ENCODE results near the gene PGS1. TPM values are rescaled to one million over a fixed set of nuclear protein-coding genes. Genes with fewer than 3 reads are reported as not detected.

Gene PGS1
- total RNA-seq, 2 experiments from 2014 or later: 59.6 to 61.3 TPM

- DNase-seq (ENCODE audit: low spot score): no peak
- POLR2A ChIA-PET: no interaction called here
- H3K4me2 ChIP-seq (ENCODE audit: low read length): no peak overlapping the region
- no peak overlapping the region for H3K27ac ChIP-seq (ENCODE audit: low read depth, low read length, poor library complexity, severe bottlenecking)
- CTCF ChIA-PET (ENCODE audit: unreplicated experiment): no interaction called here
- no peaks in the 10 kb centered on the region for H3K4me1 ChIP-seq (ENCODE audit: insufficient read depth, low read length, poor library complexity, severe bottlenecking)
- TF ChIP-seq CTCF (conservative IDR thresholded peaks at IDR 0.05; ENCODE audit: low read length) (no peak), EZH2phosphoT487 (IDR thresholded peaks at IDR 0.05; ENCODE audit: borderline replicate concordance, low read depth, low read length) (no peak)
- no peaks in the 10 kb centered on the region for H3K9me2 ChIP-seq (ENCODE audit: insufficient read depth, low read length)
- H3K36me3 ChIP-seq (ENCODE audit: insufficient read depth, low read length): peaks cover under 1% of the 10 kb centered on the region; the same call in 1 of the 2 replicates
- H3K4me3 ChIP-seq (ENCODE audit: low read depth, low read length, poor library complexity, severe bottlenecking): no peak overlapping the region
- intact Hi-C loops (cut with micrococcal nuclease; ENCODE audit: unreplicated experiment): no loop called here
- no peaks in the 10 kb centered on the region for H3K9me3 ChIP-seq (ENCODE audit: low read length)
- no TSS peak for BruUV-seq (replicated peaks)
- H4K20me1 ChIP-seq (ENCODE audit: insufficient read depth, low read length): no peaks in the 10 kb centered on the region
- H2AFZ ChIP-seq (ENCODE audit: low read length): no peak overlapping the region
- no peaks in the 10 kb centered on the region for H3K79me2 ChIP-seq (ENCODE audit: insufficient read depth, low read depth, low read length)
These were observed 54.0 kb downstream of the PGS1 start for GRCh38 chr17:78432226-78433012.

- CTCF ChIA-PET (ENCODE audit: unreplicated experiment): no interaction called here
- DNase-seq (ENCODE audit: low spot score): no peak
These were observed 54.7 kb downstream of the PGS1 start for GRCh38 chr17:78433013-78433727.

More at GRCh38 chr17:78433013-78433727, 54.7 kb downstream of the PGS1 start:
- BruUV-seq (replicated peaks): no TSS peak
- no peaks in the 10 kb centered on the region for H3K9me3 ChIP-seq (ENCODE audit: low read length)
- no peak for TF ChIP-seq CTCF (conservative IDR thresholded peaks at IDR 0.05; ENCODE audit: low read length)
- no peak for TF ChIP-seq EZH2phosphoT487 (IDR thresholded peaks at IDR 0.05; ENCODE audit: borderline replicate concordance, low read depth, low read length)
- H3K9me2 ChIP-seq (ENCODE audit: insufficient read depth, low read length): no peaks in the 10 kb centered on the region
- H3K79me2 ChIP-seq (ENCODE audit: insufficient read depth, low read depth, low read length): no peaks in the 10 kb centered on the region
- H4K20me1 ChIP-seq (ENCODE audit: insufficient read depth, low read length): no peaks in the 10 kb centered on the region
- POLR2A ChIA-PET: no interaction called here
- H3K4me3 ChIP-seq (ENCODE audit: low read depth, low read length, poor library complexity, severe bottlenecking): no peak overlapping the region
- no peaks in the 10 kb centered on the region for H3K36me3 ChIP-seq (ENCODE audit: insufficient read depth, low read length)
- no peak overlapping the region for H3K4me2 ChIP-seq (ENCODE audit: low read length)
- H3K4me1 ChIP-seq (ENCODE audit: insufficient read depth, low read length, poor library complexity, severe bottlenecking): no peaks in the 10 kb centered on the region
- intact Hi-C loops (cut with micrococcal nuclease; ENCODE audit: unreplicated experiment): no loop called here
- no peak overlapping the region for H3K27ac ChIP-seq (ENCODE audit: low read depth, low read length, poor library complexity, severe bottlenecking)
- no peak overlapping the region for H2AFZ ChIP-seq (ENCODE audit: low read length)
